Panc1 (cell line): Measurements from ENCODE around the gene SLC25A34. TPM values are rescaled to one million over a fixed set of nuclear protein-coding genes. Genes with fewer than 3 reads are reported as not detected.
A peak's percentile ranks its signal among the peaks of the same experiment; 100 is the strongest.

Source experiments
- ATAC-seq: fragments of 200-7000 bp; cut with Tn5 transposase; 2 replicates; pipeline ENCODE4 v1.9.1; 2020; ENCODE audit warnings: mild to moderate bottlenecking, moderate library complexity
- BruUV-seq: library from RNA; stranded (reverse); fragments of 400-500 nt; replicated peaks from 2 replicates; lab custom pipeline; 2021; lab: Mats Ljungman, UMichigan
- CTCF ChIA-PET: fragments of 300-600 bp; sonication (Branson Sonifier 250); formaldehyde crosslinking; loops from one replicate; lab custom pipeline; 2022; ENCODE audit warnings: antibody characterized with exemption; lab: Charles Lee
- POLR2A ChIA-PET: fragments of 300-600 bp; sonication (Branson Sonifier 250); formaldehyde crosslinking; loops from one replicate; lab custom pipeline; 2022; ENCODE audit warnings: antibody characterized with exemption; lab: Charles Lee
- DNase-seq: peaks from one replicate; pipeline ENCODE4 v3.0.0-alpha.2; 2010; ENCODE audit warnings: low read depth, low spot score
- H3K27ac ChIP-seq: 2 replicates; pipeline ENCODE4 v1.5.1; 2011; ENCODE audit warnings: mild to moderate bottlenecking, low read length, inconsistent platforms
- H3K27me3 ChIP-seq: fragments of 200-500 bp; sonication (Bioruptor generic); 2 replicates; pipeline ENCODE4 v1.6.0; 2014; ENCODE audit warnings: low read length, inconsistent platforms; ENCODE audit not compliant: control insufficient read depth, insufficient read depth
- H3K36me3 ChIP-seq: fragments of 200-500 bp; sonication (Bioruptor generic); 2 replicates; pipeline ENCODE4 v1.5.1; 2014; ENCODE audit warnings: inconsistent platforms, mild to moderate bottlenecking, low read length, moderate library complexity; ENCODE audit not compliant: control insufficient read depth, insufficient read depth
- H3K4me1 ChIP-seq: 2 replicates; pipeline ENCODE4 v1.5.1; 2011; ENCODE audit warnings: inconsistent platforms, mild to moderate bottlenecking, low read length, moderate library complexity; ENCODE audit not compliant: control insufficient read depth, insufficient read depth
- H3K4me3 ChIP-seq, 2 experiments: 2 replicates each; pipeline ENCODE4 v1.5.1; 2011 to 2012; ENCODE audit warnings: low read depth in 2 of 2, low read length in 2 of 2, mild to moderate bottlenecking in 2 of 2, inconsistent platforms in 1 of 2, moderate library complexity in 1 of 2
- H3K9me3 ChIP-seq: fragments of 200-500 bp; sonication (Bioruptor generic); 2 replicates; pipeline ENCODE4 v1.5.1; 2014; ENCODE audit warnings: low read depth, mild to moderate bottlenecking, inconsistent platforms, low read length, moderate library complexity; ENCODE audit not compliant: control insufficient read depth, insufficient read depth
- CTCF ChIP-seq: fragments of 450-650 bp; IDR thresholded peaks from 2 replicates; pipeline ENCODE4 v1.5.1; 2017; ENCODE audit warnings: mild to moderate bottlenecking
- REST ChIP-seq, 2 experiments: IDR thresholded peaks; 2 replicates each; pipeline ENCODE4 v1.6.1; 2011 to 2012; ENCODE audit warnings: low read depth in 2 of 2, control low read depth in 1 of 2, low read length in 1 of 2, mild to moderate bottlenecking in 1 of 2, moderate library complexity in 1 of 2; ENCODE audit not compliant: insufficient read depth in 1 of 2
- SIN3A ChIP-seq: IDR thresholded peaks from 2 replicates; pipeline ENCODE4 v1.6.1; 2012; ENCODE audit warnings: low read depth, mild to moderate bottlenecking, low read length, moderate library complexity, borderline replicate concordance; ENCODE audit not compliant: insufficient read depth
- in situ Hi-C: cut with HindIII; loops from 2 replicates; pipeline ENCODE4 v1.10.0; 2016; ENCODE audit warnings: low sequenced_read_pairs, low pct_unique_long_range_greater_than_20kb
- intact Hi-C: fragments of 100-400 bp; cut with micrococcal nuclease; formaldehyde crosslinking; loops from one replicate; pipeline ENCODE4 v1.10.0; 2022; ENCODE audit not compliant: unreplicated experiment
- total RNA-seq: library from RNA; stranded (reverse); gene quantifications from one replicate; pipeline ENCODE4 v1.2.1, GENCODE V29; 2021; ENCODE audit not compliant: unreplicated experiment

Gene SLC25A34
- total RNA-seq, 1 experiment from 2014 or later, result 0.64 TPM

GRCh38 chr1:15760520-15761211 lies 24.6 kb downstream of the SLC25A34 start:
- POLR2A ChIA-PET, result no interaction called here
- peak overlapping the region; percentile 36 for H3K27ac ChIP-seq
- intact Hi-C loops, result no loop called here

More at GRCh38 chr1:15760520-15761211, 24.6 kb downstream of the SLC25A34 start:
- in situ Hi-C loops, result no loop called here
- Histone ChIP-seq H3K4me1 (peaks cover 30% of the 10 kb centered on the region), H3K9me3 (no peaks in the 10 kb centered on the region), H3K27me3 (no peaks in the 10 kb centered on the region), H3K4me3 (peak overlapping the region in 1 of 2 experiments; percentile 8; a peak in 1 of 4 replicates), H3K36me3 (no peaks in the 10 kb centered on the region)
- TF ChIP-seq SIN3A, result no peak
- TF ChIP-seq REST (IDR thresholded peaks at IDR 0.05; ENCODE audit: insufficient read depth in 1 of 2, low read depth in 2 of 2, low read length in 1 of 2), result no peak
- no peak for TF ChIP-seq CTCF
- CTCF ChIA-PET, result no interaction called here
- no TSS peak for BruUV-seq
- peak; percentile 15 for ATAC-seq
- DNase-seq, result no peak
